ENCODE measurements around the gene MPRIP.

Gene MPRIP

DNA sequence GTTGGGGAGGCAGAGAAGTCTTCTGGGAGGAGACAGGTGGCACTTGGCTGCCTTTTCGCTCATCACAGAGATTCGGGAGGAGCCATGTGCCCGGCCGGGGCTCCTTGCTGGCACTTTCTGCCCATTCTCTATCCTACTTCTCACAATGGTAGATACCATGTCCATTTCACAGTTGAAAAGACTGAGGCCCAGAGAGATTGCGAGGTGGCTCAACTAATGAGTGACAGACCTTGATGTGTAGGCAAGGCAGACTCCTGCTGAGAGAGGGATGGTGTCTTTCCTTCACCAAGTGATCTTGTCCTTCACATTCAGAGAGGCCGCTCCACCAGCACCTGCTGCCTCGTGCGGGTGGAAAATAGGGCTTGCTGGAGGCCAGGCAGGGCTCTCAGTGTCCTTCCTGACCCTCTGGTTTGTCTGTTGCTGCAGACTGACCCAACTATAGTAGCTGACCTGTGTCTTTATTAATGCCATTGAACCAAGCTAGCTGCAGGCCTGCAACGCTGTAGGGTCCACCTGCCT is 42.1 kb downstream of the MPRIP start:
- H3K4me3 ChIP-seq (ENCODE audit: low read length) = no peak overlapping the region
- H3K4me1 ChIP-seq (ENCODE audit: control insufficient read depth, insufficient read depth, low read length) = peaks cover 10% of the 10 kb centered on the region
- no peak overlapping the region for H3K27ac ChIP-seq (ENCODE audit: low read depth, low read length)
- H3K9ac ChIP-seq (ENCODE audit: low read length) = no peak overlapping the region
- peaks cover 14% of the 10 kb centered on the region for H3K36me3 ChIP-seq (ENCODE audit: control insufficient read depth, insufficient read depth, low read length)
- no peaks in the 10 kb centered on the region for H3K27me3 ChIP-seq (ENCODE audit: control insufficient read depth, insufficient read depth, low read length)

DNA sequence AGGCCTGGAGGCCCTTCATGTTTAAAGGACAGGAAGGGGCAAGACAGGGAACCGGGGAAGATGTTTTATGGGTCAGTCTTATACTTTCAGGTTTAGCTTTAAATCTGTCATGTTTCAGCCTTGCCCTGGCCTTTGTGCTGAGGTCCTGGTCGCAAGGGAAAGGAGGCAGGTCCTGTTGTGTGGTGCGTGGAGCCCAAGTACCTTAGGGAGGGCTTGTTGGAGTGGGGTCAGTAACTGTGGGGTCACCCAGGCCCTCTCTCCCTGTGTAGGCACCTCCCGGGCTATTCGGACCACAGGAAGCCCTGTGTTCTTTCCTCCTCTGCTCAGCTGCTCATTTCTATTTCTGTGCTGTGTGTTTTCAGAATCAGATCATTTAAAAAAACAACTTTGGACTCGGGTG is 42.7 kb downstream of the MPRIP start:
- no peak overlapping the region for H3K4me3 ChIP-seq (ENCODE audit: low read length)
- H3K27ac ChIP-seq (ENCODE audit: low read depth, low read length) = no peak overlapping the region
- peaks cover 14% of the 10 kb centered on the region for H3K36me3 ChIP-seq (ENCODE audit: control insufficient read depth, insufficient read depth, low read length)
- H3K4me1 ChIP-seq (ENCODE audit: control insufficient read depth, insufficient read depth, low read length) = peaks cover 5% of the 10 kb centered on the region
- no peak overlapping the region for H3K9ac ChIP-seq (ENCODE audit: low read length)
- no peaks in the 10 kb centered on the region for H3K27me3 ChIP-seq (ENCODE audit: control insufficient read depth, insufficient read depth, low read length)

DNA sequence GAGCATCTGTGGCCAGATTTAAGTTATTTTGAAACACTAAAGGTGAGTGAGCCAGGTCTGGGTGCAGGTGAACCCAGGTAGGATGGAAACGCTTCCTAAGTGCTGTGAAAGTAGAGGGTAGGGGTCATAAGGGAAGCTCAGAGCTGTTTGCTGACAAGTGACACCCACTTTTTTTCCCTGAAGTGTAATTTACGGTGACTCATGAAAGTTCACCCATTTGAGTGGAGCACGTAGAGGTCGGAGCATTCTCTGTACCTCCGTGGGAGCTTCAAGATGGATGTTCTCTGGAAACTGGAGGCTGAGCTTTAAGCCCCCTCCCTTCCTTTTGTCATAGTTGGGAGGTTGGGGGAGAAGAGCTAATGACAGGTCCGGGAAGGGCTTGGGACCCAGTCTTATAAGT is 44.3 kb downstream of the MPRIP start:
- Histone ChIP-seq H3K27me3 (ENCODE audit: control insufficient read depth, insufficient read depth, low read length) (no peaks in the 10 kb centered on the region), H3K36me3 (ENCODE audit: control insufficient read depth, insufficient read depth, low read length) (peaks cover 14% of the 10 kb centered on the region), H3K4me3 (ENCODE audit: low read length) (no peak overlapping the region), H3K27ac (ENCODE audit: low read depth, low read length) (no peak overlapping the region), H3K4me1 (ENCODE audit: control insufficient read depth, insufficient read depth, low read length) (no peaks in the 10 kb centered on the region), H3K9ac (ENCODE audit: low read length) (no peak overlapping the region)

DNA sequence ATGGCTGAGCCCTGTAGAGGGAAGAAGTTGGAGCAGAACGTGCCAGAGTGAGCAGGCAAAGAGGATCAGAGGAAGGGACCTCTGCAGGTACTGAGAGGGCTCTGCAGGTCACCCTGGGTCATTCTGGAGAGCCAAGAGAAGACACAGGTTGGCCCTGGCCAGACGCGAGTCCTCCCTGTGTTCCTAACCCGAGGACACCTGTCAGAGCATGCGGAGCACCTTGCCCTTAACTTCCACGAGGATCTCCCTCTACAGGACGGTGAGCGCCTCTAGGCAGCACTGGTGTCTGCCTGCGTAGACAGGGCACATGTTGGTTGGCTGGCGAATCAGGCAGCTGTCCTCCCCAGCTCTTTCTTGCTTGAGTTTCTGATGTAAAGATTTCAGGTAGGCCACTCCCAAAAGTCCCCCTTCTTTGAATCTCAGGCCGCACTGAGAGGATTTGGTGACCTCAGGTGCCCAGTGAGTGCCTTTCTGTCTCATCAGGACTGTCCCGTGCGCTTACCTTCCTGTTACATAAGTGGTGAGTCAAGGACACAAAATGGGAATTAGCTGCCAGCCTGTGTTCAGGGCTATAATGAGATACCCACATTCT is 45.3 kb downstream of the MPRIP start:
- no peaks in the 10 kb centered on the region for H3K4me1 ChIP-seq (ENCODE audit: control insufficient read depth, insufficient read depth, low read length)
- no peak overlapping the region for H3K4me3 ChIP-seq (ENCODE audit: low read length)
- H3K9ac ChIP-seq (ENCODE audit: low read length) = no peak overlapping the region
- H3K27ac ChIP-seq (ENCODE audit: low read depth, low read length) = no peak overlapping the region
- H3K27me3 ChIP-seq (ENCODE audit: control insufficient read depth, insufficient read depth, low read length) = no peaks in the 10 kb centered on the region
- peaks cover 18% of the 10 kb centered on the region for H3K36me3 ChIP-seq (ENCODE audit: control insufficient read depth, insufficient read depth, low read length)

DNA sequence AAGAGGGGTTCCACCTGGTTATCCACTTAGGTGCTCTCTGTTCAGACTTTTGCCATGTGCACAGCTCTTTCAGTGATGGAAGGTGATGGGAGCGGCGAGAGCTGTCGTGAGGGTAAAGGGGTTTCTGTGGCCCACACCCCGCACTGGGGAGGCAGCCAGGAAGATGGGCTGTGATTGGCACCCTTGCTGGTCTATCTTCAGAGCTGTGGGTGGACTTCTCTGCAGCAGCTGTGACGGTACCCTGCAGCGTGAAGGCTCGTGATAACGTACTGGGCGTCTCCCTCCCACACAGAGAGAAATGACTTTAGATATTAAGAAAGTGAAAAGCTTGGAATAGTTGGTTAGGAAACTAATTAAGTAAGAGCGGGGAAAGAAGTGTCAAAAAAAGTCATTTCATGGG is 45.8 kb downstream of the MPRIP start:
- no peak overlapping the region for H3K9ac ChIP-seq (ENCODE audit: low read length)
- H3K27ac ChIP-seq (ENCODE audit: low read depth, low read length) = no peak overlapping the region
- no peak overlapping the region for H3K4me3 ChIP-seq (ENCODE audit: low read length)
- no peaks in the 10 kb centered on the region for H3K27me3 ChIP-seq (ENCODE audit: control insufficient read depth, insufficient read depth, low read length)
- no peaks in the 10 kb centered on the region for H3K4me1 ChIP-seq (ENCODE audit: control insufficient read depth, insufficient read depth, low read length)
- peaks cover 14% of the 10 kb centered on the region for H3K36me3 ChIP-seq (ENCODE audit: control insufficient read depth, insufficient read depth, low read length)

DNA sequence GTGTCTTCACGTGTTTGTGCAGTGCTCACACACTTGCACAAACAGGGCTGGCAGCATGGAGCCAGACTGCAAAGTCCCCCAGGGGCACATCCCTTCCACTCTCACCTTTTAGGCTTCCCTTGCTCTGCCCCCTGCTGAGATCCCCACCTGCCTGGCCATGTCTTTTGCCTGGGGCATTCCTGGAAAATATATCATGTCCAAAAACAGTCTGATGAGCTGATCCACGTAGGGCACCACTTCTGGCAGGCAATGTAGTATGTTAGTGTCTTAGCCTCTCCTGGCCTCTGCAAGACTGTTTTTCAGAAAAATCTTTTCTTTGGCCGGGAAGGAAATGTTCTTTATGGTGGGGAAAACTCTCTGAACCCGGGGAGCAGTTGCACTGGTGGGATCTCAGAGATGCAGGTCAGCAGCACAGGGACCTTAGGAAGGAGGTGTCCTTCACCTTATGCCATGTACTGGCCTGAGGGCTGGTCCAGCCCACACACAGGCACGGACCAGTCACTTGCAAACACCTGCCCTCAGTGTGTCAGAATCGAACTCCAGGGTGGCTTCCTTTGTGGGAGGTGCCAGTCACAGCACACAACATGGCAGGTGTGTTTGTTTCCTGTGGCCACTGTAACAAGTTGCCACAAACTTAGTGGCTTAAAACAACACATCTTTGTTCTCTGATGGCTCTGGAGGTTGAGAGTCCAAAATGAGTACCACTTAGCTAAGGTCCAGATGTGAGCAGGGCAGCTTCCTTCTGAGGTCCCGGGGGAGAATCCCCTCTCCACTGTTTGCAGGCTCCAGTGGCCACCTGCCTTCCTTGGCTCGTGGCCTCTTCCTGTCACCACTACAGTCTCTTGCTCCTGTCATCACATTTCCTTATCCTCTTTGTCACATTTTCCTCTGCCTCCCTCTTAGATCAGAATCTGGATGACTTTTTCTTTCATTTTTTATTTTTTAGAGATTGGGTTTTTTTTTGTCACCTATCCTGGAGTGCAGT is 46.6 kb downstream of the MPRIP start:
- Histone ChIP-seq H3K27me3 (ENCODE audit: control insufficient read depth, insufficient read depth, low read length) (no peaks in the 10 kb centered on the region), H3K36me3 (ENCODE audit: control insufficient read depth, insufficient read depth, low read length) (peaks cover 11% of the 10 kb centered on the region), H3K27ac (ENCODE audit: low read depth, low read length) (no peak overlapping the region), H3K9ac (ENCODE audit: low read length) (no peak overlapping the region), H3K4me1 (ENCODE audit: control insufficient read depth, insufficient read depth, low read length) (no peaks in the 10 kb centered on the region), H3K4me3 (ENCODE audit: low read length) (no peak overlapping the region)

DNA sequence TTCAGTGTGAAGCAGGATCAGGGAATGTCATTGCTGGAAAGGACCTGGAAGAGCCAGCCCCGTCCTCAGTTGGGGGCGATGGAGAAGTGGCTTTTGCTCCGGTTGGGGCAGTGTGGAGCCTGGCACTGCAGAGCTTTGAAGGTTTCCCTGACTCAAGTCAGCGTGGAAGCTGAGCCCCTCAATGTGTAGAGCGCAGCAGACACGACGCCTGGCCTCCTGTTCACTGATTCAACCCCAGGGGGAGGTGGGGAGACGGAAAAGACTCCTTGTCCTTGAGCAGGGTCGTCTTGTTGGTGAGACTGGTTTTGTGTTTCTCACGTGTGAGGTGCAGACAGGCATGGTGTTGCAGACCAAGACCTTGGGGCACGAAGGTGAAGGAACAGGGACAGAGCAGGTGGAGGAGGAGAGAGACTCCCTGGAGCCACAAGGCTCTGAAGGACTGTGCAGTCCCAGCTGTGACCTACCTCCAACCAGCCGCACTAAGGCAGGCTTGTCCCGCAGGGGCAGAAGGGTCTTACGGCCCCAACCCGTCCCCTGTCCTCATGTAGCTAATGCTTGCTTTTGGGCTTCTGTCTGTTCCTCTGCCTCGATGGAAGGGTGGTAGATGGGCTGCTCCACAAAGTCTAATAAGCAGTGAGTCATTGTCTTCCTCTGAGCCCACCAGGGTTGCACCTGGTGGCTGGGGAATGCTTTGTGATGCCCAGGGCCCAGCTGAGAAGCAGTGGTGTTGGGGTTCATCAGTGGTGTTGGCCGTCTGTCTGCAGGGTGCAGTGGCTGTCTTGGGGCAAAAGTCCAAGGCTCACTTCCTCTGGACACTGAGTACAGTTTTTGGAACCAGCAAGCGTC is 47.8 kb downstream of the MPRIP start:
- Histone ChIP-seq H3K36me3 (ENCODE audit: control insufficient read depth, insufficient read depth, low read length) (peaks cover 8% of the 10 kb centered on the region), H3K4me3 (ENCODE audit: low read length) (no peak overlapping the region), H3K9ac (ENCODE audit: low read length) (no peak overlapping the region), H3K4me1 (ENCODE audit: control insufficient read depth, insufficient read depth, low read length) (no peaks in the 10 kb centered on the region), H3K27ac (ENCODE audit: low read depth, low read length) (no peak overlapping the region), H3K27me3 (ENCODE audit: control insufficient read depth, insufficient read depth, low read length) (no peaks in the 10 kb centered on the region)

DNA sequence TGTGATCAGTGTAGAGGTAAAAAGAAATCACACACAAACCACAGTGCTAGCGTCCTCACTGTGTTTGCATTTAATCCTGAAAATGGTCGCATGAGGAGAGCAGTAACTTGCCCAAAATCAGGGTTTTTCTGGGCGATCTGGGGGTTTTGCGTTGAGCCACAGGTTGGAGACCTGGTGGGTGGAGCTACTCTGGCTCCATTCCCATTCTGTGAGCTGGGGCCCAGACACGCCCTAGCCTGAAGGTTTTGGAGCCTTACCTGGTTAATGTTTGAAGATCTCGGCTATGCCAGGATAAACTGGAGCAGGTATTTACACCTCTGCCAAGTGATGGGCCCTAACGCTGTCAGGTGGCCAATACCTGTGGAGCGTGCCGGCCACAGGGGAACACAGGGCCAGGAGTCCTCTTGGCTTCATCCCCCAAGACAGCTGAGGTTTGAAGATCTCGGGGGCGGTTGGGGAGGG is 48.4 kb downstream of the MPRIP start:
- Histone ChIP-seq H3K9ac (ENCODE audit: low read length) (no peak overlapping the region), H3K4me3 (ENCODE audit: low read length) (no peak overlapping the region), H3K27me3 (ENCODE audit: control insufficient read depth, insufficient read depth, low read length) (no peaks in the 10 kb centered on the region), H3K36me3 (ENCODE audit: control insufficient read depth, insufficient read depth, low read length) (peaks cover 8% of the 10 kb centered on the region), H3K27ac (ENCODE audit: low read depth, low read length) (no peak overlapping the region), H3K4me1 (ENCODE audit: control insufficient read depth, insufficient read depth, low read length) (no peaks in the 10 kb centered on the region)

DNA sequence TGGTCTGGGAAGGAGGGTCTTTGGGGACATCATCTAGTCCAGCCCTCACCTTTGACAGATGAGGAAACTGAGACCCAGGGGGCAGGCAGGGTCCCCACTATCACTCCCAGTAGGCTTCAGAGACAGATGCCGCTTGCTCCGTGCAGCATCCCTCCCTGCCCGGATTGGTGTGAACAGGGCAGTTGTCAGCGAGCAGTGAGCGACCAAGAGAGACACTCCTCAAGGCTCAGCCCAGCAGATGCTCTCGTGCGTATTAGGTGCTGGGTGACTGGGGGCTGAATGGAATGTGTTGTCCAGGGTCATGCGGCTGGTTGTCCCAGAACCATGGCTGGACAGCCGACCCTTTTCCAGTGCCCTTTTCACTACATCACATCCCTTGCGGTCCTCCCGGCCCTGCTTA is 49.0 kb downstream of the MPRIP start:
- Histone ChIP-seq H3K9ac (ENCODE audit: low read length) (no peak overlapping the region), H3K27me3 (ENCODE audit: control insufficient read depth, insufficient read depth, low read length) (no peaks in the 10 kb centered on the region), H3K27ac (ENCODE audit: low read depth, low read length) (no peak overlapping the region), H3K4me1 (ENCODE audit: control insufficient read depth, insufficient read depth, low read length) (no peaks in the 10 kb centered on the region), H3K36me3 (ENCODE audit: control insufficient read depth, insufficient read depth, low read length) (peaks cover 8% of the 10 kb centered on the region), H3K4me3 (ENCODE audit: low read length) (no peak overlapping the region)

DNA sequence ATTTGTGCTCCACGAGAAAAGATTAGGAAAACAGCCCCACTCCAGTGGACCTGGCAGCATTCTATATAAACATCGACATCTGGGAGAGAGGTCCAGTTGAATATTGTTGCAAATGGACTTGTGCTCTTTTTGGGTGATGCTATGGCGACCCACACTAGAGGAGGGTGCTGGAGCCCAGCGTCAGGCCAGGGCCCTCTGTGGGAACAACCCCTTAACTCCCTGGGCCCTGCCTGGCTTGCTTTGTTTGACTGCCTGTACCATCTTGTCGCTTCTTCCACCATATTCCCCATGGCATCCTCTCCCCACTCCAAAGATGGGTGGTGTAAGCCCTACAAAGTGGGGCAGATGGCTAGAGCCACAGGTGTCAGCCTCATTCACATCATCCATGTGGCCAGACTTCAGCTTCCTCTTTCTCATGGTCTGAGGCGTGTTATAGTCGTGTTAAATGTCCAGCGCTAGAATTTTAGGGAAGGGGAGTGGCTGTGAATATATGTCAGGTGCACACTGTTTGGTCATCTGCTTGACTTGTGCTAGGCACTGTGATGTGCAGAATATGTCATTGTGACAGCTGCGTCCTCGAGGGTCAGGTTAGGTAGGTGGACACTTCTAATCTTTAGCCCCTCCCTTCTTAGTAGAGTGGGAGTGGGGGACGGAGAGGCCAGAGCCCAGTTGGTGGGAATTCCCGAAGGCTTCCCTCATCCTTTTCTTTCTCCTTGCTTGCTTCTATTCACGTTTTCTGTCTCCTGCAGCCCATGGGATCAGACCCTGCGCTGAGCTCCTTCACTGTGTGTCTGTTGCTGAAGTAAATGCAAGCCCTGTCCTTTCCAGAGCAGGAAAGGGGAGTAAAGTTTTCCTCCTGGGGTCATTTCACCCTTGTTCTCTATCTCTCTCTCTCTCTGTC is 49.8 kb downstream of the MPRIP start:
- Histone ChIP-seq H3K9ac (ENCODE audit: low read length) (no peak overlapping the region), H3K4me1 (ENCODE audit: control insufficient read depth, insufficient read depth, low read length) (no peaks in the 10 kb centered on the region)

DNA sequence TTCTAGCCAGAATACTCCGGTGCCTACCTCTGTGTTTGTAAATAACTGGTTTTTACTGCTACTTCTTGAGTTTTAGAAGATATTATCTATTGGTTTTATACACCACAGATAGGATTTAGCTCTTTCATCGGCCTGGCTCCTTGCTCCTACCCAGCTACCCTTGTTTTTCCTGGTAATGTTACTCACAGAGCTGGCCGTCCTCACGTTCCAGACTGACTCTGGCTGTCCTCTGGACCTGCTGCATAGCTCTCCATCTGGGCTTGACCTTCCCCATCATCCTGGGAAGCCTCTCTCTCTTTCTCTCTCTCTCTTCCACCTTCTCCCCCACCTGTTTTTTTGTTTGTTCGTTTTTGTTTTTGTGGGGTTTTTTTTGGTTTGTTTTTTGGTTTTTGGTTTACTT is 51.5 kb downstream of the MPRIP start:
- H3K27me3 ChIP-seq (ENCODE audit: control insufficient read depth, insufficient read depth, low read length) = no peaks in the 10 kb centered on the region
- no peak overlapping the region for H3K4me3 ChIP-seq (ENCODE audit: low read length)
- H3K36me3 ChIP-seq (ENCODE audit: control insufficient read depth, insufficient read depth, low read length) = peaks cover 6% of the 10 kb centered on the region
- H3K9ac ChIP-seq (ENCODE audit: low read length) = no peak overlapping the region
- H3K4me1 ChIP-seq (ENCODE audit: control insufficient read depth, insufficient read depth, low read length) = peaks cover 8% of the 10 kb centered on the region
- H3K27ac ChIP-seq (ENCODE audit: low read depth, low read length) = no peak overlapping the region

More for the DNA sequence above, 49.8 kb downstream of the MPRIP start:
- H3K27ac ChIP-seq (ENCODE audit: low read depth, low read length) = no peak overlapping the region
- H3K4me3 ChIP-seq (ENCODE audit: low read length) = no peak overlapping the region
- H3K27me3 ChIP-seq (ENCODE audit: control insufficient read depth, insufficient read depth, low read length) = no peaks in the 10 kb centered on the region
- peaks cover 11% of the 10 kb centered on the region for H3K36me3 ChIP-seq (ENCODE audit: control insufficient read depth, insufficient read depth, low read length)

Data from rectal smooth muscle tissue (tissue), 1 donor.